ENCODE data around the gene KNDC1.
"Not testable (repeated sequence)": the region's sequence is repeated elsewhere in the genome, so short reads cannot be mapped to it uniquely, and the experiment has no call there.

Gene KNDC1

DNA sequence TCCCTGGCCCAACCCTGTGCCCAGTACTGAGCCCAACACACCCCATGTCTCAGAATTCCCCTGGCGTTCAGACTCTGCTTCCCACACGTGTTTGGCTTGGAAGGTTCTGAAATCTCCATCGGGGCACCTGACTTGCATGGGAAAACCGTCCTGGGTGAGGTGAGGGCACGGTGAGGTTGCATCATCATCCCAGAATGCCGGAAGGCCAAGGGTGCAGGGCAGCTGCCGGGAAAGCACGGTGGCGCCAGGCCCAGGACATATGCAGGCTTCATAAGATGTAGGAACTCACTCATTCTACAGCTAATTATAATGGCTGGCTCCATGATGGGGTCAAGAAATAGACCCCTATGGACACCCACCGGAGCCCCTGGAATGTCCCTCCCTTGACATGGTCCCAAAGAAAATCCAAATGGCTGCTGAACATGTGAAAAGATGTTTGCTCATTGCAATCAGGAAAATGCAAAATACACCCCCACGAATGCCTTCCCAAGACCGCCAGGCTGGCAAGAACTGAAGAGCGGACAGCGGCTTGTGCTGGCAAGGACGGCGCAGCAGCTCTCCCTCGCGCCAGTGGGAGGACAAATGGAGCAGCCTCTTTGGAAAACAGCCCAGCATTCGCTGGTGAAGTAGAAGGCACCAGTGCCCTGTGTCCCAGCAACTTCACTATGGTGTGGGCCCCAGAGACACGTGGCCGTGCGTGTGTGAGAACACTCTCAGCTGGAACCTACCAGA lies 2.3 kb downstream of the KNDC1 start:
- DNase-seq, result no peak

DNA sequence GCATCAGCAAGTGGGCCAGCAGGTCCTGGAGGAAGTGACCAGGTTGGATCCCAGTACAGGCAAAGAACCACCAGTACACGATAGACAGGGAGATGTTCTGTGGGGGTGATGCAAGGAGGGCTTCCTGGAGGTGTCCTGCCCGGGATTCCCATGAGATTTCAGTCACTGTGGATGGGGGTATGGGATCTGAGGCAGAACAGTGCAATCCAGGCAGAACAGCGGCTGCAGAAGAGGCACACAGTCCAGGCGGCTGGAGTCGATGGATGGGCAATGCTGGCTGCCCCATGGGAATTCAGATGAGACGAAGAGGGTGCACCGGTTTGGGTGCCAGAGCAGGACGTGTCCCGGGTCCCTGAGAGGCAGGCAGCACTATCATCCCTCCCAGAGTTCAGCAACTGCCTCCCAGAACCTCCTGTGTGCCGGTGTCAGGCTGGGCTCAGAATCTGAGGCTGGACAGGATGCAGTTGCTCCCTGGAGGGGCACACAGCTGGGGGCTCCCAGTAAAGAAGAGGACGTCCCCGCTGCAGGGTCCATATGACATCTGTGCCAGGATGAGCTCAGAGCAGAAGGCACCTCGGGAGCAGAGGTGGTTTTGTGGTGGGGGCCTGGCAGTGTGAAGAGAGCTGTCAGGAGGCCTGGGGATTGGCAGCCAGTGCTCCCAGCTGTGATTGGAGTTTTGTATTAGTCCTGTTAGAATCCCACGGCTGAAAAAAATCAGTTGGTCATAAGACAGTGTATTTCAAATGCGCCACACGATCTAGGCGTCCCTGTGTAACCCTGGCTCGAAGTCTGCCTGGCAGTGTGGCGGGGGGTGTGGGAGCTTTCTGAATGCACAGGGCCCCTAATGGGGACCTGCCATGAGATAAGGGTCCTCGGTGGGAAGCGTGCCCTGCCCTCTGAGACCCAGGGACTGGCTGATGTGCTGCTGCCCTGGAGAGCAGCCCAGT lies 3.2 kb downstream of the KNDC1 start:
- no peak for DNase-seq

DNA sequence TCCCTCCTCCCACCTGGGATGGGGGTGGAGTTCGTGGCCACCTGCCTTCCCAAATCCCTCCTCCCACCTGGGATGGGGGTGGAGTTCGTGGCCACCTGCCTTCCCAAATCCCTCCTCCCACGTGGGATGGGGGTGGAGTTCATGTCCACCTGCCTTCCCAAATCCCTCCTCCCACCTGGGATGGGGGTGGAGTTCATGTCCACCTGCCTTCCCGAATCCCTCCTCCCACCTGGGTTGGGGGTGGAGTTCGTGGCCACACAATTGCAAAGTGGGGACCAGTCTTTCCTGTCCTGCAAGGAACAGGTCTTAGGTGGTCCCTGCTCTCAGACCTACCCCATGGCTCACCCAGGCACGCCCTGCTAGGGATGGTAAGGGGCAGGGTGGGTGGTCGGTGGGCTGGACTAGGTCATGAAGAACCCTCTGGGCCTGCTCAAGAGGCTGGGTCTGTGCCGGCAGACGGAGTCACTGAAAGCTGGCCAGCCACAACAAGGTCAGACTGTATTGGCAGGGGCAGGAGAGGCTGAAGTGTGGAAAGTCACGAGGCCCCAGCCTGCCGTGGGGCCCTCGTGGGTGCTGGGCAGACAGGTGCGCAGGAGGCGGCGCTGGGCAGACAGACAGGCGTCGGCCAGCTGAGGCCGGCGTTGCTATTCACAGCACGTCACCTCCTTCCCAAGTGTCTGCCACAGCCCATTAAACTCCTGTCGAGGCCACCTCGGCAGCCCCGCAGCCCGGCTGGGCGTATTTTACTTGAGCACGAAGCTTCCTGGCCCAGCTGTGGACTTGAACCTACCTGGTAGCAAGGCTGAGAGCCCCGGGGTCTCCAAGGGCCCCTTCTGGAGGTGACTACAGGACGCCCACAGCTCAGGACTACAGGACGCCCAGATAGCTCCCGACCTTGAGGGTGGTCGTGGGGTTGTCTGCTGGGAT lies 4.1 kb downstream of the KNDC1 start:
- DNase-seq, result no peak

DNA sequence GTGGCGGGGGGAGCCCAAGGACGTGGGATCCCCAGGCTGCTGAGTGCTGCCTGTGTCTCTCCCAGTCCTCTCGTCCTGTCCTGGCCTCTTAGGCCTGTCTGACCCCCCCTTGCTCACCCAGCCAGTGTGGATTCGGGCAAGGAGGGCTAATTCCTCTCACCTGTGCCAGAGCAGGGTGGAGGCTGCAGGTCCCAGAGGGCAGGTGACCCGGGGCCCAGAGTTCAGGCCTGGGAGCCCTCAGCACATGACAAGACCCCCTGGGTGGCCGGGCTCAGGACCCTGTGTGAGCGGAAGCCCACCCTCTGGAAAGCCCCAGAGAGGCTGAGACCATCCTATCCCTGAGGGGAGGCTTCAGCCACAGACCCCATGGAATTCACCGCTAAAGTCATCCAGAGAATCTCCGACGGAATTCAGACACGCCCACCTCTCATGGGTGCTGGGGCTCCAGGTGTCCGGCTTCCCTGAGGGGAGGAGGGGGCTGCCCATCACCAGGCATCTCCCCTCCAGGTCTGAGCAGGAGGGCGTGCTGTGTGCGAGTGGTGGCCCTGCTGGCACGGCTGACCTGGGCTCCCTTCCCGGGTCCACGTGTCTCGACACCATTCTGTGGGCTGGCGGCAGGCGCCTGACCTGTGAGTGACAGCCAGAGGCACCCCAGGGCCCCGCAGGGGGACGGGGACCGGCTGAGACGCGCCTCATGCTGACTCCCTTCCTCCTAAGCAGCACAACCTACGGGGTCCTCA lies 5.0 kb downstream of the KNDC1 start:
- DNase-seq, result no peak

DNA sequence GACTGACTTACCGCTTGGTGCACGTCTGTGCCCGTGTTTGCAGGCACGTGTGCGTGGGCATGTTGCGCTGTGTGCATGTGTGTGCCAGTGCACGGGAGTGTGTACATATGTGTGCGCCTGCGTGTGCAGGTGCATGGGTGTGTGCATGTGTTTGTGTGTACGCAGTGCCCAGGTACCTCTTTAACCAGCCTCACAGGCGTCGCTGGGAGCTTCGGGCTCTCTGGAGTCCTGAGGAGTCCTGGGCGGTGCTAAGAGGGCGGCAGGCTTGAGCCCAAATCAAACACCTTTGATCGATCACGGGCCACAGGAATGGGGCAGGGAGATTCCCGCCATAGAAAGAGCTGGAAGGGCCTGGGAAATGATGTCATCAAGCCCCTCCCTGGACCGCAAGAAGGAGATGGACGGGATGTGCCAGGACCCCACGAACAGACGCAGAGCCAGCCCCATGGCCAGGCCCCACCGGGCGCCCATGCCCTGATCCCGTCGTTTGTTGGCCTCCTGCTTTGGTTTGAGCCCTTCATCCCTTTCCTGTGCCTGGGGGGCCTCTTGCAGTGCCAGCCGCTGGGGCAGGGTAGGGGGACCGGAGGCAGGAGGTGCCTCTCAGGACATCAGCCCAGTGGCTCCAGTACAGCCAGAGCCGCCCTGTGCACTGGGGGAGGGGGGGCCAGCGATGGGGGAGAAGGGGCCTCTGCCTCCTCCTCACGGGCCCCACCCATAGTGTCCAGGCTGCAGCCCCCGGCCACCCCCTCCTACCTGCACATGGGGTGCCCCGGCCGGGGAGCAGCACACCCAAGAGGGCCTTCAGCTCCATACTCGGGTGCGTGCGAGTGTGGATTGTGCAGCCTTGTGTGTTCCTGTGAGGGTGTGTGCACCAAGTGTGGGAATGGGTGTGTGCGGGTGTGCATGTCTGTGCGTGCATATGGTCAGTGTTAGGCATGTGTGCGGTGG lies 5.8 kb downstream of the KNDC1 start:
- DNase-seq, result no peak

DNA sequence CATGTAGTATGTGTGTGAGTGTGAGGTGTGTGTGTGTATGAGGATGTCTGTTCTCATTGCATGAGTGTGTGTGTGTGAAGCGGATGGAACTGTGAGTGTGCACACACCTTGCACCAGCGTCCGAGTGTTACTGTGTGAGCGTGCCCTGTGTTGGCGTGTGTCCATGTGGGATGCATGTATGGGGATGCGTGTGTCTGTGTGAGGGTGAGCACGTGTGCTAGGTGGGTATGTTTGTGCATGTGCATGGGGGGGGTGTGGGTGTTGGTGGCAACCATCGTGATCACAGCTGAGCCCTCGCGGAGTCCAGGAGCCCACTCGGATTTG lies 6.4 kb downstream of the KNDC1 start:
- no peak for DNase-seq

DNA sequence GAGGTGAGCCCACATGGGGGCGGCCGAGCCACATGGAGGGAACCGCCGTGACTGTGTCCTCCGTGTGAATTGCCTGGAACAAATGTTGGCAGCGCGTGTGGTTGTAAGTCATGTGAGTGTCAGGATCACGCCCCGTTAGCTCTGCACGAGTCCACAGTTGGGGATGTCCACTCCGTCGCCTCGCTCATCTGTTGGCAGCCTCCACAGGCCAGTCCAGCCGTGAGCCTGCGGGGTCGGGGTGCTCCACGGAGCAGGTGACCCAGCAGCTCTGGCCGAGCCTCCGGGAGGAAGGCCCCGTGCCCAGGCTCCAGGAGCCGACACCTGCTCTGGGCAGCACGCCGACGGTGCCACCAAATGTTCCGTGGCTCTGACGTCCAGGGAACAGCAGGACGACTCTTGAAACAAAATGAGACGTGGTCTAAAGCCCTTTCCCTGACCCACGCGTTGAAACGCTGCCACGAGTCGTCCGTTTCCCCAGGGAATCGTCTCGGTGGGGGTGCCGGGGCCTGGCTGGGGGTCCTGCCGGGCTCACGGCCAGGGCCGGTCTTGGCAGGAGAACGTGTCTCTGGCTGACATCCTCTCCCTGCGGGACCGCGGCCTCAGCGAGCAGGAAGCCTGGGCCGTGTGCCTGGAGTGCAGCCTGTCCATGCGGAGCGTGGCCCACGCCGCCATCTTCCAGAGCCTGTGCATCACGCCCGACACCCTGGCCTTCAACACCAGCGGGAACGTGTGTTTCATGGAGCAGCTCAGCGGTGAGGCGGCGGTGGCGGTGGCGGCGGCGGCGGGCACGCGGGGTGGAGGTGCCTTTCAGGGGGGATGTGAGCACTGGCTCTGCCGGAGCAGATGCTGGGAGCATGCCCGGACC lies 7.0 kb downstream of the KNDC1 start:
- DNase-seq, result no peak

DNA sequence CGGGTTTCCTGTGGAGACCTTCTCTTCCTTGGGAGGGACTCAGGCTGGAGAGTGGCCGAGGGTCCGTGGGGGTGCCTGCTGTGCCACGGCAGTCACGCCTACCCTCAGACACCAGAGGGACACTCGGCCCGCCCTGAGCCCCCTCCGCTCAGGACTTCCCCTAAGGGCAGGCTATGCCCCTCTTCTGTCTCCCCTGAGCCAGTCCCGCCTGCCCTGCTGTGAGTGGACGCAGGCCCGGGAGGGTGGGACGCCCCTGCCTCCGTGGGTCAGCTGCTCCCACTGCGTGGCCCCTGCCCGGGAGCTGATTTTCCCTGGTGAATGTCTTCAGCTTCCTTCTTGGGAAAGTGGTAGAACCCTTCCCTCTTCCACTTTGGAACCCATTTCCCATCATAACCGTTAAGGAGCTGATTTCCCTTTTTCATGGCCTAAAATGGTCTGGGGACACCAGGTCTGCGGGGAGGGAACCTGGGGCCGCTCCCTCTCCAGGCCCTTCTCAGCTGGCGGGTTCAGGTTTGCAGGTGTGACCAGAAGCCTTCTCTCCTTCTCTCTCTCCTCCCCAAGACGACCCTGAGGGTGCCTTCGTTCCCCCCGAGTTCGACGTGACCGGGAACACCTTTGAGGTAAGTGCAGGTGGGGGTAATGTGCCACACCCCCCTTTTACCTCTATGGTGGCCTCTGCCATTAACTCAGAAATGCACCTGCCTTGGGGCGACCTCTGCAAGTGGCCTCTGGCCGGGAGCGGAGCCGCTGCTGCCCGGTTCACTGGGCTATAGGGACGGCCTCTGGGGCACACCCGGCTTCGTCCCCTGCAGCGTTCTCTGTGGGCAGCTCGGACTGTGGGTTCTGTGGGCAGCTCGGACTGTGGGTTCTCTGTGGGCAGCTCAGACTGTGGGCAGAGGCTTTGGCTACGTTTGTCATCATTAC lies 7.9 kb downstream of the KNDC1 start:
- DNase-seq, result no peak

DNA sequence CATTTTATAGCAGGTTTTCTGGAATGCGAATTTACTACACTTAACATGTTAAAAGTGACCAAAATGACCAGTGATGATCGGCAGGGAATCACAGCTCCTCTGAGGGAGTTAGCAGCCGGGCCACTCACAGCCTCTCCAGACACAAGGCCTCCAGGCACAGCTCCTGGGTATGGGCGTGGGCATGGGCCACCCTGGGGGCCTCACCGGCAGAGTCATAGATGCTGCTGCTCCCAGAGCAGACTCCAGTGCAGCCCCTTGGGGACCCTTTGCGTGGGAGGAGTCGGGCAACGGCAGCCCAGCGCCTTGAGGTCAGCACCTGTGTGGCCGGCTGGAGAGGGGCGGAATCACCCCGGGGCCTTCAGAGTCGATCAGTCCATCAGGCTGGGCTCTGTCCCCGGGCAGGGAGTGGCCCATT lies 8.6 kb downstream of the KNDC1 start:
- DNase-seq, result no peak

DNA sequence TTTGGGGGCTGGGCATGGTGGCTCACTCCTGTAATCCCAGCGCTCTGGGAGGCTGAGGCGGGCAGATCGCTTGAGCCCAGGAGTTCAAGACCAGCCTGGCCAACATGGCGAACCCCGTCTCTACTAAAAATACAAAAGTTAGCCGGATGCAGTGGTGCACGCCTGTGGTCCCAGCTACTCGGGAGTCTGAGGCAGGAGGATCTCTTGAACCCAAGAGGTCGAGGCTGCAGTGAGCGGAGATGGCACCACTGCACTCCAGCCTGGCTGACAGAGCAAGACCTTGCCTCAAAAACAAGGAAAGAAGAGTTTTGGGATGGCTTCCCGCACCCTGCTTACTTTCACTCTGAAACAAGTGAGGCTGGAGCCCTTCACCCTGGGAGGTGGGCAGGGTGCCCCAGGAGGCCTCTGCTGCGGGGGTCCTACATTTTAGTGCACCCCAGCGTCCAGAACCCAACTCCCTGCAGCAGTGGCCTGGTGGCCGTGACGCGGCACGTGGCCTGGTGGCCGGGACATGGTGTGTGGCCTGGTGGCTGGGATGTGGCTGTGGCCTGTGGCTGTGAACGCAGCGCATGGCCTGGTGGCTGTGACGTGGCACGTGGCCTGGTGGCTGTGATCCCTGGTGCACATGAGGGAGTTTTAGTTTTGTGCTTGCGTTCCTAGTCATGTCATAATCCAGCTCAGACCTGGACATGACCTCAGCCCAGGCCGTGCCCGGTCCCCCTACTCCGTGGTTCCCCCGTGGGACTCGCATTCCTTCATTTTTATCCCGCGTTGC lies 9.3 kb downstream of the KNDC1 start:
- DNase-seq, result no peak

DNA sequence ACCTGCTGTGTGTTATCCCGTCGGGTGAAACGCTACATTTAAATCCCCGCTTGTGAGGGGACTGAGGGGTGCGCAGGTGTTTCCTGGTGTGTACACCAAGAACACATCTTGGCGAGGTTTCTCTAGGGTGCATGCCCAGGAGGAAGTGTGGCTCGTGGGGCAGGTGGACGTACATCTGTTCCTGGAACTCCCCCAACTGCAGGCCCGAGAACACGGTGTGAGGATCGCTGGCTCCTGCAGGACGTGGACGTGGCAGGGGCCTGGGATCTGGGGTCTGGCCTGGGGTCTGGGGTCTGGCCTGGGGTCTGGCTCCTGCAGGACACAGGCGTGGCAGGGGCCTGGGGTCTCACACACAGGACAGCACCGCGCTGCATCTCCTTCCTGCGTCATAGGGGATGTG lies 10.1 kb downstream of the KNDC1 start:
- no peak for DNase-seq

DNA sequence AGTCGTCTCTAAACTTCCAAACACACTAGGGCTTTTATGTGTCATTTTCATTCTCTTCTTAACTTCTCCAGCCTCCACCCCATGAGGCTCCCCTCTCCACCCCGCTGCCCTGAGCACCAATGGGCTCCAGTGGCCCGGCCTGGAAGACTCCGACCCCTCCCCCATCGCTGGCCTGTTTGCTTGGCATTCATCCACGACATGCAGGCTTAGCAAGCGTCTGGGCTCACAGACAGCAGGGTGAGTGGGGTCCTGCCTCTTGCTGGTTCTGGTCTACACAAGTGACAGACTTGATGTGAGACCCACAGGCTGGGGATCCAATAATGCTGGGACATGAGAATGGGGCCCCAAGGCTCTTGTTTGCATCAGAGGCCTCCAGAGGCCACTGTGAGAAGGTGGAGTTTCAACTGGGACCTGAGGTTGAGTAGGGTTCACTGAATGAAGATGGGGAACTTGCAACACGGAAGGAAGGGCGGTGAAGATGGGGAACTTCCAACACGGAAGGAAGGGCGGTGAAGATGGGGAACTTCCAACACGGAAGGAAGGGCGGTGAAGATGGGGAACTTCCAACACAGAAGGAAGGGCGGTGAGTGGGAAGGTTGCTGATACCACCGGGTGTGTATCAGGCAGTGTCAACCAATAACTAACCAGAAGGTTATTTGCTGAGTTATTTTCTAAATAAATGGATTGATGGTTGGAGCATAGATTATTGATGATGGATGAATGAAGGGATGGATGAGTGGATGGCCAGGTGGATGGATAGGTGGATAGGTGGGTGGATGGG lies 14.0 kb downstream of the KNDC1 start:
- DNase-seq, result no peak

DNA sequence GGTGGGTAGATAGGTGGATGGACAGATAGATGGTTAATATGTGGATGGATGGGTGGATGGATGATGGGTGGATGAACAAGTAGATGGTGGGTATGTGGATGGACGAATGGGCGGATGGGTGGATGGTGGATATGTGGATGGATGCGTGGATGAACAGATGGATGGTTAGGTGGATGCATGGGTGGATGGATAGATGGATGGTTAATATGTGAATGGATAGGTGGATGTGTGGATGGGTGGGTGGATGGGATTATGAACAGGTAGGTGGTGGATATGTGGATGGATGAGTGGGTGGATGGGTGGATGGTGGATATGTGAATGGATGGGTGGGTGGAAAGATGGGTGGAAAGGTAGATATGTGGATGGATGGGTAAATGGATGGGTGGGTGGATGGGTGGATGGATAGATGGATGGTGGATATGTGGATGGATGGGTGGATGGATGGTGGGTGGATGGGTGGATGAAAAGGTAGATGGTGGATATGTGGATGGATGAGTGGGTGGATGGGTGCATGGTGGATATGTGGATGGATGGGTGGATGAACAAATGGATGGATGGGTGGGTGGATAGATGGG lies 14.8 kb downstream of the KNDC1 start:
- no peak for DNase-seq

DNA sequence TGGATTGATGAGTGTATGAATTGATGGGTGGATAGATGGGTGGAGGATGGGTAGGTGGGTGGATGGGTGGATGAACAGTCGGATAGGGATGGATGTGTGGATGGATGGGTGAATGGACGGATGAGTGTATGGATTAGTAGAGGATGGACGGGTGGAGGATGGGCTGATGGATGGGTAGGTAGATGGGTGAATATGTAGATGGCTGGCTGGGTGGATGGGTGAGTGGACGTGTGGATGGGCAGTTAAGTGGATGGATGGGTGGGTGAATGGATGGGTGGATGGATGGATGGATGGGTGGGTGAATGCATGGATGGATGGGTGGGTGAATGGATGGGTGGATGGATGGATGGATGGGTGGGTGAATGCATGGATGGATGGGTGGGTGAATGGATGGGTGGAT lies 15.6 kb downstream of the KNDC1 start:
- DNase-seq, result not testable (repeated sequence)

DNA sequence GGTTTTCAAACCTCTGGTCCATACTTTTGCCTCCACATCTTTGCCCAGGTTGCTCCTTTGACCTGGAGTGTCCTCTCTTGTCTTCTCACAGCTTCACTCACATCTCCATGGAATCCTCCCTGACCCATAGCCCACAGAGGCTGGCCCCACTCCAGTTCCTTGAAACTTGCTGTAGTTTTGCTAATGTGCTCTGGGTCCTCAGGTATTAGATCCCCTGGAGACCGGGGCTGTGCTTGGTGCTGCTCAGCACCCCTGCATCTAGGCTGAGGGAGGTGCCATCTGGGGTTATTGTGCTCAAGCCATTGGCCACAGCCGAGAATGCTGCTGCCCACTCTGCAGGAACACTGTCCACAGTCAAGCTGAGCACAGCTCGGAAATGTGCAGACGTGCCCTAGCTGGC lies 16.5 kb downstream of the KNDC1 start:
- no peak for DNase-seq

DNA sequence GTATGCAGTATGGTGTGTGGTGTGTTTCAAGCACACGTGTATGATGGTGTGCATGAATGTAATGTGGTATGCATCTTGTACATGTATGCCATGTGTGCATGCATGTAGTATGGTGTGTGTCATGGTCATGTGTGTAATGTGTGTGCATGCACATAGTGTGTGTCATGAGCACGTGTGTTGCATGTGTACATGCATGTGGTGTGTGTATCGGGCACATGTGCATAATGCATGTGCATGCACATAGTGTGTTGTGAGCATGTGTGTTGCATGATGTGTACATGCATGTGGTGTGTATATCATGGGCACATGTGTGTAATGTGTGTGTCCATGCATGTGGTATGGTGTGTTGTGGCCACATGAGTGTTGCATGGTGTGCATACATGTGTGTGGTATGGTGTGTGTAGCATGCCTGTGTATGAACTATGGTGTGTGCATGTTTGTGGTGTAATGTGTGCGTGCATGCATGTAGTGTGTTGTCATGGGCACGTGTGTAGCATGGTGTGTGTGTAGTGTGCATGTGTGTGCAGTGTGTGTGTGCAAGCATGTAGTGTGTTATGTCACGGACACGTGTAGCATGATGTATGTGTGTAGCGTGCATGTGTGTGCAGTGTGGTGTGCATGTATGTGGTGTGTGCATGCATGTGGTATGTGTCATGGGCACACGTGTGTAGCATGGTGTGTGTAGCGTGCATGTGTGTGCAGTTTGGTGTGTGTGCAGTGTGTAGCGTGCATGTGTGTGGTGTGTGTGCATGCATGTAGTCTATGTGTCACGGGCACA lies 17.6 kb downstream of the KNDC1 start:
- no peak for DNase-seq
